Psoas muscle (tissue), 8 donors: ENCODE measurements around the gene TBCK. TPM values are rescaled to one million over a fixed set of nuclear protein-coding genes. Genes with fewer than 3 reads are reported as not detected.

Experiments
- ATAC-seq, 4 donors: fragments of 200-7000 bp; cut with Tn5 transposase; one replicate each; pipeline ENCODE4 v1.9.1; 2020; ENCODE audit warnings: moderate library complexity in 3 of 4, mild to moderate bottlenecking in 2 of 4
- DNase-seq, 2 donors: peaks; one replicate each; pipeline ENCODE4 v3.0.0-alpha.2; 2020
- H3K27ac ChIP-seq: fragments of 200-600 bp; one replicate; pipeline ENCODE4 v1.8.0; 2022
- H3K27me3 ChIP-seq, 3 donors: fragments of 200-600 bp in 1 of 3; one replicate each; pipeline versions ENCODE4 v1.6.1 to v1.8.0; 2013 to 2022; ENCODE audit warnings: low read length in 2 of 3, mild to moderate bottlenecking in 2 of 3, moderate library complexity in 1 of 3; ENCODE audit not compliant: insufficient read depth in 3 of 3
- H3K36me3 ChIP-seq, 2 donors: fragments of 200-600 bp in 1 of 2; one replicate each; pipeline versions ENCODE4 v1.6.1 to v1.8.0; 2013 to 2022; ENCODE audit warnings: low read depth in 1 of 2, mild to moderate bottlenecking in 1 of 2, moderate library complexity in 1 of 2; ENCODE audit not compliant: insufficient read depth in 1 of 2
- H3K4me1 ChIP-seq: fragments of 200-600 bp; one replicate; pipeline ENCODE4 v1.8.0; 2022
- H3K4me3 ChIP-seq: fragments of 200-600 bp; one replicate; pipeline ENCODE4 v1.8.0; 2022; ENCODE audit warnings: mild to moderate bottlenecking
- H3K9me3 ChIP-seq: fragments of 200-600 bp; one replicate; pipeline ENCODE4 v1.8.0; 2022
- WGBS, 3 donors: extraction: QIAGEN DNeasy Blood & Tissue Kit; methylation state at CpG; one replicate each; pipeline versions ENCODE4 v1.1.6 to v1.1.7; 2013; 5-methylcytosine and 5-hydroxymethylcytosine counted together
- intact Hi-C, 2 donors: fragments of 100-400 bp; cut with DNase I; formaldehyde crosslinking; loops; one replicate each; pipeline versions ENCODE4 v1.11.0 to v1.14.2; 2022
- polyA plus RNA-seq, 3 donors: library from polyadenylated mRNA; stranded (reverse); fragments of 200-250 nt; gene quantifications; one replicate each; pipeline ENCODE4 v1.2.3, GENCODE V29; 2013
- total RNA-seq, 4 donors: library from RNA; stranded (reverse); fragmentation: NEBNext Ultra II Directional in 2 of 4; extraction: Animal tissue kit (Norgen Biotek cat#: 25700) in 2 of 4; gene quantifications; one replicate each; pipeline versions ENCODE4 v1.2.1 to v1.2.4, GENCODE V29; 2021 to 2023
- TF ChIP-seq, protein P1 (sequence below): fragments of 200-600 bp; IDR thresholded peaks from one replicate; pipeline ENCODE4 v1.8.0; 2022; ENCODE audit warnings: antibody characterized with exemption
- donor health status: healthy with polysubstance abuse.
- donor health status: DM: no; HTN: no; CAD: no; lungs with moderate emphysema.
- donor health status: Bipolar disorder and iron deficiency.
- donor health status: healthy.
- donor health status: DM: yes; HTN: yes; CAD: no.
- donor health status: DM: no; HTN: no; CAD: no.
- donor health status: DM: no; HTN: no; CAD: no.
- donor health status: DM: yes; HTN: yes; CAD: no.

Gene TBCK
- total and polyA plus RNA-seq, 7 donors: 1.9 to 16.8 (median 9.7) TPM

- ATAC-seq: no peak
- TF ChIP-seq, protein P1, sequence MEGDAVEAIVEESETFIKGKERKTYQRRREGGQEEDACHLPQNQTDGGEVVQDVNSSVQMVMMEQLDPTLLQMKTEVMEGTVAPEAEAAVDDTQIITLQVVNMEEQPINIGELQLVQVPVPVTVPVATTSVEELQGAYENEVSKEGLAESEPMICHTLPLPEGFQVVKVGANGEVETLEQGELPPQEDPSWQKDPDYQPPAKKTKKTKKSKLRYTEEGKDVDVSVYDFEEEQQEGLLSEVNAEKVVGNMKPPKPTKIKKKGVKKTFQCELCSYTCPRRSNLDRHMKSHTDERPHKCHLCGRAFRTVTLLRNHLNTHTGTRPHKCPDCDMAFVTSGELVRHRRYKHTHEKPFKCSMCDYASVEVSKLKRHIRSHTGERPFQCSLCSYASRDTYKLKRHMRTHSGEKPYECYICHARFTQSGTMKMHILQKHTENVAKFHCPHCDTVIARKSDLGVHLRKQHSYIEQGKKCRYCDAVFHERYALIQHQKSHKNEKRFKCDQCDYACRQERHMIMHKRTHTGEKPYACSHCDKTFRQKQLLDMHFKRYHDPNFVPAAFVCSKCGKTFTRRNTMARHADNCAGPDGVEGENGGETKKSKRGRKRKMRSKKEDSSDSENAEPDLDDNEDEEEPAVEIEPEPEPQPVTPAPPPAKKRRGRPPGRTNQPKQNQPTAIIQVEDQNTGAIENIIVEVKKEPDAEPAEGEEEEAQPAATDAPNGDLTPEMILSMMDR: peak; percentile 38
- Histone ChIP-seq H3K9me3 (no peaks in the 10 kb centered on the region), H3K27ac (no peak overlapping the region), H3K4me1 (no peaks in the 10 kb centered on the region), H3K36me3 (no peaks in the 10 kb centered on the region), H3K4me3 (no peak overlapping the region), H3K27me3 (no peaks in the 10 kb centered on the region)
- DNase-seq: no peak
- intact Hi-C loops: no loop called here
Observed at GRCh38 chr4:106201373-106201772, 114.6 kb downstream of the TBCK start.

DNA sequence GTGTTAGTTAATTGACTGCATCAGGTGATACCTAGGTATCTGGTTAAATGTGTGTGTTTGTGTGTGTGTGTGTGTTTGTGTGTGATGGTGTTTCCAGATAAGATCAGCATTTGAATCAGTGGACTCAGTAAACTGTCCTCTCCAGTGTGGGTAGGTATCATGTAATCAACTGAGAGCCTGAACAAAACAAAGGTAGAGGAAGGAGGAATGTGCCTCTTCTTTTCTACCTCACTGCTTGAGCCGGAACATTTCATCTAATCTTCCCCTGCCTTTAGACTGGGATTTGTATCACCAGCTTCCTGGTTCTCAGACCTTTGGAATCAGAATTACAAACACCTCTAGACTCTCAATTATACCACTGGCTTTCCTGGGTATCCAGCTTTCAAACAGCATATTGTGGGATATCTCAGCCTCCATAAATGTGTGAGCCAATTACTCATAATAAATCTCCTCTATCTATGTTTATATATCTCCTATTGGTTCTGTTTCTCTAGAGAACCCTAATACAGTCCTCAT lies 120.5 kb downstream of the TBCK start:
- no peak for DNase-seq
- H3K36me3 ChIP-seq: peaks cover 0 to 35% of the 10 kb centered on the region in 2 donors
- H3K4me1 ChIP-seq: no peaks in the 10 kb centered on the region
- ATAC-seq: no peak
- intact Hi-C loops: no loop called here
- TF ChIP-seq, protein P1: no peak
- no peaks in the 10 kb centered on the region for H3K9me3 ChIP-seq
- WGBS, 3 donors: 98 to 100% (median 100%) methylated on average over 1 of the region's 1 CpG
- no peaks in the 10 kb centered on the region for H3K27me3 ChIP-seq
- no peak overlapping the region for H3K4me3 ChIP-seq
- H3K27ac ChIP-seq: no peak overlapping the region

- 96 to 97% (median 96%) methylated on average over 1 of the region's 1 CpG for WGBS, 3 donors
- Histone ChIP-seq H3K9me3 (no peaks in the 10 kb centered on the region), H3K27me3 (no peaks in the 10 kb centered on the region), H3K36me3 (peaks cover 0 to 35% of the 10 kb centered on the region in 2 donors), H3K4me1 (no peaks in the 10 kb centered on the region), H3K27ac (no peak overlapping the region), H3K4me3 (no peak overlapping the region)
- no peak for ATAC-seq
- intact Hi-C loops: no loop called here
- TF ChIP-seq, protein P1: no peak
- no peak for DNase-seq
Observed at GRCh38 chr4:106194801-106195200, 121.2 kb downstream of the TBCK start.

DNA sequence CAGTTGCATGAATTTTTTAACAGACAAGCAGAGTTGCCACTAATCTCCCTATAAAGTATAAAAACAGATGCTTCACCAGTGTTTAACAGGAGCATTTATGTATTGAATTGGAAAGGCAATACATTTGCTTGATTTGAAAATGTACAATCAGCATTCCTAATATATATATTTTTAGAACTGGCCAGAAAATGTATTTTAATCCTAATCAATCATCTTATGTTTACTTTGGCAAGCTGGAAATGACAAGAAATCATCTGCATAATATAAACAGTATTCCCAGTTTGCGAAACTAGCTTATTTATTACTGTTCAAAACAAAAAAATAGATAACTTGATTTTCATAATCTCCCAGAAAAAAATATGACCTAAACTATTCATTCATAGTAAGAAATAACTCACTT lies 123.9 kb downstream of the TBCK start:
- Histone ChIP-seq H3K4me1 (no peaks in the 10 kb centered on the region), H3K4me3 (no peak overlapping the region), H3K9me3 (no peaks in the 10 kb centered on the region), H3K36me3 (peaks cover 0 to 46% of the 10 kb centered on the region in 2 donors), H3K27ac (no peak overlapping the region), H3K27me3 (no peaks in the 10 kb centered on the region)
- intact Hi-C loops: no loop called here
- TF ChIP-seq, protein P1: no peak
- DNase-seq (no peak), ATAC-seq (no peak)
- 40 to 97% (median 91%) methylated on average over 1 of the region's 1 CpG for WGBS, 3 donors

DNA sequence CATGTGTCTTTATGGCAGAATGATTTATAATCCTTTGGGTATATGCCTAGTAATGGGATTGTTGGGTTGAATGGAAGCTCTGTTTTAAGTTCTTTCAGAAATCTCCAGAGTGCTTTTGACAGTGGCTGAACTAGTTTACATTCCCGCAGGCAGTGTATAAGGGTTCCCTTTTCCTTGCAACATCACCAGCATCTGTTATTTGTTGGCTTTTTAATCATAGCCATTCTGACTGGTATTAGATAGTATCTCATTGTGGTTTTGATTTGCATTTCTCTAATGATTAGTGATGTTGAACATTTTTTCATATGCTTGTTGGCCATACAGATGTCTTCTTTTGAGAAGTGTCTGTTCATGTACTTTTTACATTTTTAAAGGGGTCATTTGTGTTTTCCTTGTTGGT lies 129.8 kb downstream of the TBCK start:
- H3K9me3 ChIP-seq: no peaks in the 10 kb centered on the region
- peaks cover 0 to 37% of the 10 kb centered on the region in 2 donors for H3K36me3 ChIP-seq
- H3K4me1 ChIP-seq: no peaks in the 10 kb centered on the region
- H3K4me3 ChIP-seq: no peak overlapping the region
- no peak for ATAC-seq
- 93 to 96% (median 94%) methylated on average over 1 of the region's 1 CpG for WGBS, 3 donors
- H3K27me3 ChIP-seq: no peaks in the 10 kb centered on the region
- TF ChIP-seq, protein P1: no peak
- DNase-seq: no peak
- H3K27ac ChIP-seq: no peak overlapping the region
- intact Hi-C loops: no loop called here
